Endothelial cell of umbilical vein (primary cell): ENCODE measurements around the gene LINC01488. TPM values are rescaled to one million over a fixed set of nuclear protein-coding genes. Genes with fewer than 3 reads are reported as not detected.

Source experiments
- BruUV-seq: library from RNA; stranded (reverse); fragments of 400-500 nt; replicated peaks from 2 replicates; lab custom pipeline; 2021; lab: Mats Ljungman, UMichigan
- CTCF ChIA-PET: fragments of 300-600, 350-600 bp; sonication (Branson Sonifier 250); formaldehyde crosslinking; loops from one replicate; lab custom pipeline; 2021; ENCODE audit warnings: antibody characterized with exemption, inconsistent platforms; lab: Charles Lee
- POLR2A ChIA-PET: fragments of 300-600, 350-600 bp; sonication (Branson Sonifier 250); formaldehyde crosslinking; loops from one replicate; lab custom pipeline; 2021; ENCODE audit warnings: antibody characterized with exemption, inconsistent platforms; lab: Charles Lee
- DNase-seq: peaks from one replicate; pipeline ENCODE4 v3.0.0-alpha.2; 2011; ENCODE audit warnings: low read depth, low spot score
- FAIRE-seq: peaks from 2 replicates; lab custom pipeline; 2011; peaks lifted over from hg19 to GRCh38; lab: Jason Lieb, UNC
- H2AFZ ChIP-seq: 2 replicates; pipeline ENCODE4 v1.6.0; 2012; ENCODE audit warnings: low read depth, low read length, control low read depth, inconsistent platforms
- H3K27ac ChIP-seq: 2 replicates; pipeline ENCODE4 v1.5.1; 2011; ENCODE audit warnings: low read depth, mild to moderate bottlenecking, control low read depth, low read length, moderate library complexity; ENCODE audit not compliant: insufficient read depth
- H3K27me3 ChIP-seq, 2 experiments: 2 replicates each; pipeline versions ENCODE4 v1.6.0 to v1.6.1; 2011; ENCODE audit warnings: low read length in 2 of 2, mixed read lengths in 1 of 2; ENCODE audit not compliant: control insufficient read depth in 2 of 2, insufficient read depth in 2 of 2
- H3K36me3 ChIP-seq, 2 experiments: 2 replicates in 1 of 2; 3 replicates in 1 of 2; pipeline ENCODE4 v1.5.1; 2011; ENCODE audit warnings: low read length in 2 of 2, mild to moderate bottlenecking in 1 of 2, moderate library complexity in 1 of 2; ENCODE audit not compliant: control insufficient read depth in 2 of 2, insufficient read depth in 2 of 2; ENCODE audit errors: extremely low read depth in 1 of 2
- H3K4me1 ChIP-seq: 3 replicates; pipeline ENCODE4 v1.5.1; 2011; ENCODE audit warnings: mild to moderate bottlenecking, low read length; ENCODE audit not compliant: control insufficient read depth, insufficient read depth; ENCODE audit errors: extremely low read depth
- H3K4me2 ChIP-seq: 2 replicates; pipeline ENCODE4 v1.6.1; 2011; ENCODE audit warnings: low read length, control low read depth, mixed read lengths; ENCODE audit not compliant: insufficient read depth
- H3K4me3 ChIP-seq, 3 experiments: fragments of 200-600 bp in 1 of 3; sonication (generic), shearing (Covaris generic) in 1 of 3; replicated peaks in 1 of 3; 2 replicates each; pipeline ENCODE4 v1.5.1; 2011 to 2016; ENCODE audit warnings: control low read depth in 3 of 3, low read length in 3 of 3, mild to moderate bottlenecking in 2 of 3, inconsistent platforms in 1 of 3, low read depth in 1 of 3, moderate library complexity in 1 of 3; ENCODE audit not compliant: insufficient read depth in 1 of 3
- H3K79me2 ChIP-seq: 2 replicates; pipeline ENCODE4 v1.6.0; 2012; ENCODE audit warnings: low read length, inconsistent platforms; ENCODE audit not compliant: control insufficient read depth, insufficient read depth
- H3K9ac ChIP-seq: replicated peaks from 2 replicates; pipeline ENCODE3; 2011; ENCODE audit warnings: low read length, control low read depth; ENCODE audit not compliant: insufficient read depth; ENCODE audit errors: extremely low read depth
- H3K9me1 ChIP-seq: replicated peaks from 3 replicates; pipeline ENCODE4 v1.6.0; 2011; ENCODE audit warnings: mild to moderate bottlenecking, low read length; ENCODE audit not compliant: control insufficient read depth, insufficient read depth; ENCODE audit errors: extremely low read depth
- H3K9me3 ChIP-seq: replicated peaks from 2 replicates; pipeline ENCODE4 v1.5.1; 2012; ENCODE audit warnings: low read length, inconsistent platforms; ENCODE audit not compliant: control insufficient read depth, insufficient read depth
- H4K20me1 ChIP-seq: replicated peaks from 2 replicates; pipeline ENCODE3; 2011; ENCODE audit warnings: mild to moderate bottlenecking, low read length; ENCODE audit not compliant: control insufficient read depth, insufficient read depth; ENCODE audit errors: extremely low read depth
- EZH2 ChIP-seq: IDR thresholded peaks from 2 replicates; pipeline ENCODE4 v1.6.1; 2012; ENCODE audit warnings: borderline replicate concordance, low read depth, mild to moderate bottlenecking, moderate library complexity, low read length, inconsistent platforms; ENCODE audit not compliant: severe bottlenecking
- FOS ChIP-seq: IDR thresholded peaks from 2 replicates; pipeline ENCODE4 v1.6.1; 2011; ENCODE audit warnings: mild to moderate bottlenecking, low read length, moderate library complexity, borderline replicate concordance; ENCODE audit not compliant: insufficient read depth
- GATA2 ChIP-seq: IDR thresholded peaks from 2 replicates; pipeline ENCODE4 v1.7.0; 2011; ENCODE audit warnings: low read depth, mild to moderate bottlenecking, moderate library complexity, mixed read lengths, low read length; ENCODE audit not compliant: insufficient read length, insufficient read depth
- JUN ChIP-seq: IDR thresholded peaks from 2 replicates; pipeline ENCODE4 v1.6.1; 2011; ENCODE audit warnings: borderline replicate concordance, low read depth; ENCODE audit not compliant: insufficient read length, insufficient read depth
- MYC ChIP-seq: IDR thresholded peaks from one replicate; pipeline ENCODE4 v1.6.1; 2011; ENCODE audit warnings: mild to moderate bottlenecking, low read depth, low read length
- POLR2A ChIP-seq: IDR thresholded peaks from 2 replicates; pipeline ENCODE4 v1.6.1; 2012; ENCODE audit warnings: low read depth, mild to moderate bottlenecking, control low read depth, low read length
- POLR2AphosphoS5 ChIP-seq: IDR thresholded peaks from 2 replicates; pipeline ENCODE4 v1.6.1; 2012; ENCODE audit warnings: low read depth, mild to moderate bottlenecking, control low read depth, low read length, moderate library complexity; ENCODE audit not compliant: insufficient read depth
- dilution Hi-C: fragments of 300-500 bp; cut with MboI; formaldehyde crosslinking; loops from one replicate; pipeline ENCODE4 v1.15.0; 2019; ENCODE audit warnings: low sequenced_read_pairs; ENCODE audit not compliant: extremely low pct_ligation_motif_present
- intact Hi-C: fragments of 100-400 bp; cut with micrococcal nuclease; formaldehyde crosslinking; loops from one replicate; pipeline ENCODE4 v1.10.0; 2022
- polyA plus RNA-seq, 4 experiments: library from polyadenylated mRNA; depleted of rRNA in 3 of 4; stranded (reverse) in 3 of 4; unstranded in 1 of 4; fragments of >200 nt; gene quantifications; 2 replicates each; pipeline versions ENCODE4 v1.2.1 to v1.2.3, GENCODE V29; 2011 to 2012; ENCODE audit warnings: missing spikeins in 1 of 4
- total RNA-seq: library from RNA; stranded (reverse); gene quantifications from 2 replicates; pipeline ENCODE4 v1.2.3, GENCODE V29; 2021
- TF ChIP-seq, protein P1 (sequence below): IDR thresholded peaks from 2 replicates; pipeline ENCODE4 v1.6.1; 2011; ENCODE audit not compliant: insufficient read depth, insufficient read length
- TF ChIP-seq, protein P2 (sequence below), 2 donors: IDR thresholded peaks; 1 replicate in 1 of 2; 2 replicates in 1 of 2; pipeline ENCODE4 v1.5.1; 2011; ENCODE audit warnings: low read length in 2 of 2, mild to moderate bottlenecking in 2 of 2, moderate library complexity in 2 of 2, control low read depth in 1 of 2, inconsistent platforms in 1 of 2, low read depth in 1 of 2; ENCODE audit not compliant: insufficient read depth in 1 of 2; ENCODE audit errors: extremely low read depth in 1 of 2

The LINC01488 gene
- total and polyA plus RNA-seq, 2 donors (not counting 3 experiments of a cell fraction or from before 2014, with no cell fraction given) = not detected

DNA sequence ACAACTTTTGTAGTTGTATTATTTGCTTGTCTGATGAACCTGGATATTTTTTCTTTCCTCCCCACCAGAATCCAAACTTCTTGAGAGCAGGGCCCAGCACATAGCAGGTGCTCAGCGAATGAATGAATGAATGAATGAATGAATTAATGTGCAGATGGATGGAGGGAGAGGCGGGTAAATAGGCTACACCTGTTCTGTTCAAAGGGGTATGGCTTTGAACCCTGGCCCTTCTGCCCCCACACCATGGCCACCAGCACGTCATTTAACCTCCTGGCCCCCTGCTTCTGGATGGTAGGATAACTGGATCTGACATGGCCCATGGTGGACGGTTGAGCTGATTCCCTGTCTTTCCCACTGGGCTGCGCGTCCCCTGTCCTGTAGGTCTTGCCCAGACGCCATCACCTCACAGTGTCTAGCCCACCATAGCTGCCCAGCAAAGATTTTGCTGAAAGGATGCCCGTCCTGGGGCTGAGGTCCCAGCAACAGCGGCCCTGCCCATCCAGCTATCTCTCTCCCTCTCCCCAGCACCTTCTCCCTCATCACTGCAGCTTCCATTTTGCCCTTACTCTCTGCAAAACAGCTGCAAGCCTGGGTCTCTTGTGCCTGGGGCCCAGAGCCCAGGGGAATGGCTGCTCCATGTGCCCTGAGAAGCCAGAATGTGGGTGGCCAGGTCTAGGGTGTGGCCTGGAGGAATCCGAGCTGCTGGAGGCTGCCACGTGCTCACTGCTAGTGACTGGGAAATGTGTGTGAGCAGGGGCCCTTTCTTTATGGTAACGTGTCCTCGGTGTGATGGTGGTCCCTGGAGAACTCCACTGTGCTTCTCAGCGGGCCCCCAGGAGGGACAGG is 49.3 kb upstream of the LINC01488 start:
- DNase-seq (no peak), FAIRE-seq (no peak)
- POLR2A ChIA-PET = no interaction called here
- intact Hi-C loops = no loop called here
- Histone ChIP-seq H2AFZ (no peak overlapping the region), H3K9me3 (no peaks in the 10 kb centered on the region), H3K4me2 (no peak overlapping the region), H3K4me3 (no peak overlapping the region), H3K27me3 (no peaks in the 10 kb centered on the region), H3K4me1 (no peaks in the 10 kb centered on the region), H3K79me2 (no peaks in the 10 kb centered on the region), H3K9me1 (no peaks in the 10 kb centered on the region), H4K20me1 (no peaks in the 10 kb centered on the region), H3K27ac (no peak overlapping the region), H3K36me3 (no peaks in the 10 kb centered on the region), H3K9ac (no peak overlapping the region)
- BruUV-seq = no TSS peak
- dilution Hi-C loops = no loop called here
- TF ChIP-seq POLR2AphosphoS5 (no peak), GATA2 (no peak), EZH2 (no peak), POLR2A (no peak), JUN (no peak)
- TF ChIP-seq, protein P1, sequence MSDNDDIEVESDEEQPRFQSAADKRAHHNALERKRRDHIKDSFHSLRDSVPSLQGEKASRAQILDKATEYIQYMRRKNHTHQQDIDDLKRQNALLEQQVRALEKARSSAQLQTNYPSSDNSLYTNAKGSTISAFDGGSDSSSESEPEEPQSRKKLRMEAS = no peak
- CTCF ChIA-PET = interaction anchor here (1.5 kb wide), 1 partner anchor 10 kb away, joined by 3 read pairs; no protein-coding TSS in a partner anchor

DNA sequence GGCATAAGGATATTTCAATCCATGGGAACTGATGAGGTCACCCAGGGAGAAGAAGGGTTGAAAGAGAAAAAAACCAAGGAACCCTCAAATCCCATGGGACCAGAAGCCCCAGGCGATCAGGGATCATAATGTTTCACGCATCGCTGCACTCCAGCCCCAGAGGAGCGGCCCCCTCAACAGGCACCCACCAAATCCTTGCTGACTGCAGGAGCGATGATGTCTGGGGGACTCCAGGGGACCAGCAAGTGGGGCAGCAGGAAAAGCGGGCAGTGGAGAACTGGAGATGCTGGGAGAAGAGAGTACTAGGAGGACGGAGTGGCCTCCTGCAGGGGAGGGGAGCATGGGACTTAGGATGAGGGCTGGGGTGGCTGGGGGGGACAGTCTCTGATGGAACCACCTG is 47.7 kb upstream of the LINC01488 start:
- dilution Hi-C loops = no loop called here

More for the DNA sequence above, 47.7 kb upstream of the LINC01488 start:
- H3K4me1 ChIP-seq = no peaks in the 10 kb centered on the region
- no peaks in the 10 kb centered on the region for H3K79me2 ChIP-seq
- no TSS peak for BruUV-seq
- no peak for DNase-seq
- ChIA-PET CTCF (no interaction called here), POLR2A (no interaction called here)
- intact Hi-C loops = no loop called here
- H3K9ac ChIP-seq = no peak overlapping the region
- no peak overlapping the region for H3K4me2 ChIP-seq
- TF ChIP-seq EZH2 (no peak), GATA2 (no peak), FOS (no peak), POLR2A (no peak), JUN (no peak), MYC (no peak), POLR2AphosphoS5 (no peak)
- TF ChIP-seq, protein P1 = no peak
- TF ChIP-seq, protein P2, sequence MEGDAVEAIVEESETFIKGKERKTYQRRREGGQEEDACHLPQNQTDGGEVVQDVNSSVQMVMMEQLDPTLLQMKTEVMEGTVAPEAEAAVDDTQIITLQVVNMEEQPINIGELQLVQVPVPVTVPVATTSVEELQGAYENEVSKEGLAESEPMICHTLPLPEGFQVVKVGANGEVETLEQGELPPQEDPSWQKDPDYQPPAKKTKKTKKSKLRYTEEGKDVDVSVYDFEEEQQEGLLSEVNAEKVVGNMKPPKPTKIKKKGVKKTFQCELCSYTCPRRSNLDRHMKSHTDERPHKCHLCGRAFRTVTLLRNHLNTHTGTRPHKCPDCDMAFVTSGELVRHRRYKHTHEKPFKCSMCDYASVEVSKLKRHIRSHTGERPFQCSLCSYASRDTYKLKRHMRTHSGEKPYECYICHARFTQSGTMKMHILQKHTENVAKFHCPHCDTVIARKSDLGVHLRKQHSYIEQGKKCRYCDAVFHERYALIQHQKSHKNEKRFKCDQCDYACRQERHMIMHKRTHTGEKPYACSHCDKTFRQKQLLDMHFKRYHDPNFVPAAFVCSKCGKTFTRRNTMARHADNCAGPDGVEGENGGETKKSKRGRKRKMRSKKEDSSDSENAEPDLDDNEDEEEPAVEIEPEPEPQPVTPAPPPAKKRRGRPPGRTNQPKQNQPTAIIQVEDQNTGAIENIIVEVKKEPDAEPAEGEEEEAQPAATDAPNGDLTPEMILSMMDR (IDR thresholded peaks at IDR 0.05; ENCODE audit: extremely low read depth in 1 of 2, insufficient read depth in 1 of 2, low read depth in 1 of 2, low read length in 2 of 2) = no peak
- no peaks in the 10 kb centered on the region for H3K36me3 ChIP-seq
- H3K27me3 ChIP-seq = no peaks in the 10 kb centered on the region
- no peak overlapping the region for H3K4me3 ChIP-seq
- FAIRE-seq = no peak
- no peaks in the 10 kb centered on the region for H3K9me3 ChIP-seq
- no peak overlapping the region for H2AFZ ChIP-seq
- H3K9me1 ChIP-seq = no peaks in the 10 kb centered on the region
- no peaks in the 10 kb centered on the region for H4K20me1 ChIP-seq
- H3K27ac ChIP-seq = no peak overlapping the region
